ENCODE results near the gene ANKRD39. TPM values are rescaled to one million over a fixed set of nuclear protein-coding genes. Genes with fewer than 3 reads are reported as not detected.

The ANKRD39 gene
- total and polyA plus RNA-seq, 4 donors: 4.7 to 22.7 (median 10.7) TPM

- no peak for TF ChIP-seq TAF1 (conservative IDR thresholded peaks at IDR 0.05)
- no peak for TF ChIP-seq RAD21 (IDR thresholded peaks at IDR 0.05)
These were observed 12.9 kb upstream of the ANKRD39 start (continued) for GRCh38 chr2:96870626-96871255.

GRCh38 chr2:96869822-96870625 lies 12.2 kb upstream of the ANKRD39 start, which contains the start of gene SEMA4C:
TSS of gene SEMA4C (minus strand) at chr2:96870080. CDS start at chr2:96867886, 2,194 bp downstream.
- no peak for TF ChIP-seq RAD21 (IDR thresholded peaks at IDR 0.05)
- no peak for TF ChIP-seq GABPA (IDR thresholded peaks at IDR 0.05 in 1 of 2, conservative IDR thresholded peaks at IDR 0.05 in 1 of 2)
- TF ChIP-seq JUND (IDR thresholded peaks at IDR 0.05): no peak
- TF ChIP-seq SP1 (IDR thresholded peaks at IDR 0.05): no peak
- TF ChIP-seq FOXA2 (IDR thresholded peaks at IDR 0.05): no peak
- TF ChIP-seq ZBTB33 (IDR thresholded peaks at IDR 0.05): no peak
- TF ChIP-seq REST (IDR thresholded peaks at IDR 0.05): no peak
- no peak for TF ChIP-seq HNF4A (conservative IDR thresholded peaks at IDR 0.05)
- TF ChIP-seq CTCF (IDR thresholded peaks at IDR 0.05; ENCODE audit: low read depth, low read length, missing input control): no peak
- no peak for TF ChIP-seq NR2F2 (IDR thresholded peaks at IDR 0.05)
- TF ChIP-seq EGR1 (IDR thresholded peaks at IDR 0.05; ENCODE audit: low read depth in 2 of 2): no peak
- Histone ChIP-seq H3K9ac (ENCODE audit: low read depth in 1 of 2, low read length in 2 of 2) (peak within 1 kb of the TSS; percentile 63 to 67), H3K4me1 (ENCODE audit: control insufficient read depth in 4 of 4, insufficient read depth in 4 of 4, low read length in 3 of 4) (peaks cover 9 to 40% (median 29%) of the 10 kb centered on the region in 4 donors), H3K27me3 (ENCODE audit: control insufficient read depth in 4 of 4, insufficient read depth in 4 of 4, low read length in 3 of 4) (no peaks in the 10 kb centered on the region), H3K9me3 (ENCODE audit: control insufficient read depth in 4 of 4, low read length in 3 of 4) (no peaks in the 10 kb centered on the region), H3K27ac (ENCODE audit: low read depth in 1 of 2, low read length in 2 of 2) (peak within 1 kb of the TSS; percentile 96 to 97), H3K36me3 (ENCODE audit: control insufficient read depth in 4 of 4, insufficient read depth in 3 of 4, low read depth in 1 of 4, low read length in 3 of 4) (peaks cover 0 to 9% (median 2%) of the 10 kb centered on the region in 4 donors), H3K4me3 (ENCODE audit: low read depth in 1 of 3, low read length in 3 of 3) (peak within 1 kb of the TSS; percentile 65 to 94 (median 87))
- peak; percentile 63 for DNase-seq (ENCODE audit: low spot score)
- WGBS: 5% methylated on average over 93 of the region's 93 CpGs
